Nephron (organoid): Measurements from ENCODE around the gene PIGT.

Source experiments
- H3K27ac Mint-ChIP-seq, 3 experiments: 2 replicates each; pipeline ENCODE4 v1.8.0; 2020; ENCODE audit warnings: mixed read lengths in 3 of 3, mild to moderate bottlenecking in 2 of 3, moderate library complexity in 1 of 3
- H3K27me3 Mint-ChIP-seq: 2 replicates; pipeline ENCODE4 v1.8.0; 2021; ENCODE audit warnings: low read depth, mild to moderate bottlenecking, moderate library complexity, mixed read lengths
- H3K36me3 Mint-ChIP-seq: 2 replicates; pipeline ENCODE4 v1.8.0; 2020; ENCODE audit warnings: low read depth, mixed read lengths
- H3K4me1 Mint-ChIP-seq: 2 replicates; pipeline ENCODE4 v1.8.0; 2020; ENCODE audit warnings: mixed read lengths
- H3K4me3 Mint-ChIP-seq, 3 experiments: 2 replicates each; pipeline ENCODE4 v1.8.0; 2020; ENCODE audit warnings: mild to moderate bottlenecking in 3 of 3, mixed read lengths in 3 of 3, moderate library complexity in 2 of 3
- H3K9me3 Mint-ChIP-seq: 2 replicates; pipeline ENCODE4 v1.8.0; 2020; ENCODE audit warnings: mixed read lengths
- TF ChIP-seq, protein P1 (sequence below), 3 experiments: fragments of 200-600 bp; sonication (generic); IDR thresholded peaks; one replicate each; pipeline ENCODE4 v1.5.0; 2021; ENCODE audit warnings: antibody characterized with exemption in 3 of 3; ENCODE audit not compliant: unreplicated experiment in 3 of 3

The PIGT gene

DNA sequence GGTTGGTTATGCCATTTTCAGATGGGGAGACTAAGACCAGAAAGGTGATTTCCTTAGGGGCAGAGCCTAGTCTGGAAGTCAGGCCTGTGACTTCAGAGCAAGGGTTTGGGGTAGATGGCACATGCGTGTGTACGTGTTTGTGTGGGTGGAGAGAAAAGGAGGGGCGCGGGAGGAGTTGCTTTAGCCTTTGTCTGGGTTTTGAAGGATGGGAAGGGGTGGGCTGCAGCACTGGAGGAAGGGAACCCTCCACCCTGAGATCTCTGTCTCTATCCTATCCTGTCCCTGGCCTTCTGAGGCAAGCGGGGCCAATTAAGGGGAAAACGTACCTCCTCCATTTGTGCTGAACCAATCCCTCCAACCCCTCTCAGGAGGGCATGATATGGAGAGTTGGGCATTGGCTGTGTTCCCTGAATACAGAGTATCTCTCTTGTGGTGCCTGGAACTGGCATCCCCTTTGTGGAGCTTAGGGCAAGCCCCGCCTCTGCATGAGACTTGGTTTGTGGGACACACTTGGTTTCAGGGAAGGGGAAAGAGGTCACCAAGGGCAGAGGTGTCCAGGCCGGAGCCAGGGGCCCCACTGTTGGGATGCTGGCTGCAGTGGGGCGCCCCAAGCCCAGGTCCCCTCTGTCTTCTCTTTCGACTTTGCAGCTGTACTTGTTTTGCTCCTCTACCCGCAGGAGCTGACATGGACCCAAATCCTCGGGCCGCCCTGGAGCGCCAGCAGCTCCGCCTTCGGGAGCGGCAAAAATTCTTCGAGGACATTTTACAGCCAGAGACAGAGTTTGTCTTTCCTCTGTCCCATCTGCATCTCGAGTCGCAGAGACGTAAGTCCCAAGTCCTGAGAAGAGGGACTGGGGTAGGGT lies 7.9 kb upstream of the PIGT start, which contains the start of gene DBNDD2:
TSS of gene DBNDD2 (plus strand) at position 507 of the 863 bp plus-strand sequence. CDS start at position 686, 179 bp downstream.
- Mint-ChIP-seq H3K27me3 (peaks cover 56% of the 10 kb centered on the region), H3K27ac (peak within 1 kb of the TSS in 1 of 3 experiments; percentile 24), H3K4me3 (peak within 1 kb of the TSS; percentile 82 to 85 (median 84)), H3K36me3 (peaks cover 5% of the 10 kb centered on the region), H3K9me3 (no peaks in the 10 kb centered on the region), H3K4me1 (no peaks in the 10 kb centered on the region)
- TF ChIP-seq, protein P1, sequence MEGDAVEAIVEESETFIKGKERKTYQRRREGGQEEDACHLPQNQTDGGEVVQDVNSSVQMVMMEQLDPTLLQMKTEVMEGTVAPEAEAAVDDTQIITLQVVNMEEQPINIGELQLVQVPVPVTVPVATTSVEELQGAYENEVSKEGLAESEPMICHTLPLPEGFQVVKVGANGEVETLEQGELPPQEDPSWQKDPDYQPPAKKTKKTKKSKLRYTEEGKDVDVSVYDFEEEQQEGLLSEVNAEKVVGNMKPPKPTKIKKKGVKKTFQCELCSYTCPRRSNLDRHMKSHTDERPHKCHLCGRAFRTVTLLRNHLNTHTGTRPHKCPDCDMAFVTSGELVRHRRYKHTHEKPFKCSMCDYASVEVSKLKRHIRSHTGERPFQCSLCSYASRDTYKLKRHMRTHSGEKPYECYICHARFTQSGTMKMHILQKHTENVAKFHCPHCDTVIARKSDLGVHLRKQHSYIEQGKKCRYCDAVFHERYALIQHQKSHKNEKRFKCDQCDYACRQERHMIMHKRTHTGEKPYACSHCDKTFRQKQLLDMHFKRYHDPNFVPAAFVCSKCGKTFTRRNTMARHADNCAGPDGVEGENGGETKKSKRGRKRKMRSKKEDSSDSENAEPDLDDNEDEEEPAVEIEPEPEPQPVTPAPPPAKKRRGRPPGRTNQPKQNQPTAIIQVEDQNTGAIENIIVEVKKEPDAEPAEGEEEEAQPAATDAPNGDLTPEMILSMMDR (IDR thresholded peaks at IDR 0.05; ENCODE audit: unreplicated experiment in 3 of 3): no peak

DNA sequence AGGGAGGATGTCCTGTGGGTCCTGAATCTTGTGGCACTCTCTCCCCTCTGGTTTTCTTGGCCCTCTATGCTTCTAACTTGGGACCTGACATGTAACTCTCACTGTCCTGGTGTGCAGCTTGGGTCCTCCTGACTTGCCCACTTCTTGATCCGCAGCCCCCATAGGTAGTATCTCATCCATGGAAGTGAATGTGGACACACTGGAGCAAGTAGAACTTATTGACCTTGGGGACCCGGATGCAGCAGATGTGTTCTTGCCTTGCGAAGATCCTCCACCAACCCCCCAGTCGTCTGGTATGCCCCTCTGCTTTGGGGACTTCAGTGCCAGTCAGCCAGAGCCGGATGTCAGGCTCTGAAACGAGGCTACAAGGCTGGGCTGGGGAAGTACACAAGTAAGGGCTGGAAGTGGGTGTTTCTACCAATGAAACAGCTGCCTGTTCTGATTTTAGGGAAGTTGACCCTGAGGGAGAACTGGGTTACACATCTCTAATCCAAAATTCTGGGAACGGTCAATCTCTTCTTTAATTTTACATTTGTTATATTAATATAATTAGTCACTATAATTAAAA lies 7.2 kb upstream of the PIGT start:
- TF ChIP-seq, protein P1 (IDR thresholded peaks at IDR 0.05; ENCODE audit: unreplicated experiment in 3 of 3): no peak
- H3K4me1 Mint-ChIP-seq: no peaks in the 10 kb centered on the region
- H3K27ac Mint-ChIP-seq: no peak overlapping the region
- peak overlapping the region; percentile 68 to 74 (median 69) for H3K4me3 Mint-ChIP-seq
- H3K9me3 Mint-ChIP-seq: no peaks in the 10 kb centered on the region
- H3K36me3 Mint-ChIP-seq: no peaks in the 10 kb centered on the region
- peaks cover 49% of the 10 kb centered on the region for H3K27me3 Mint-ChIP-seq

DNA sequence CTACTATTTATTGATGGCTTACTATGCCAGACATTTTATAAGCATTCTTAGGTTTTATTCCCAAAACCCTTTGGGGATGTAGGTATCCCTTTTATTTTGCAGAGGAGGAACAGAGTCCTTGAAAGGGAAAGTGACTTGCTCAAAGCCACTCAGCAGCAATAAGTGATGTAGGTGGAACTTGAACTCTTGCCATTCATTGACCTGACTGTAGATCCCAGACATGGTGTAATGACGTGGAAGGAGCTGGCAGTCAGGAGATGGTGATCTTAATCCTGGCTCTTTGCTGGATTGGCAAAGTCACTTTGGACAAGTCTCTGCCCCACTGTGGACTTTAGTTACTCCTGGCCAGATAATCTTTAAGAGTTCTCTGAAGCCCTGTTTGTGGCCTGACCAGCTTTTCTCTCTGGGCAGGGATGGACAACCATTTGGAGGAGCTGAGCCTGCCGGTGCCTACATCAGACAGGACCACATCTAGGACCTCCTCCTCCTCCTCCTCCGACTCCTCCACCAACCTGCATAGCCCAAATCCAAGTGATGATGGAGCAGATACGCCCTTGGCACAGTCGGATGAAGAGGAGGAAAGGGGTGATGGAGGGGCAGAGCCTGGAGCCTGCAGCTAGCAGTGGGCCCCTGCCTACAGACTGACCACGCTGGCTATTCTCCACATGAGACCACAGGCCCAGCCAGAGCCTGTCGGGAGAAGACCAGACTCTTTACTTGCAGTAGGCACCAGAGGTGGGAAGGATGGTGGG lies 6.2 kb upstream of the PIGT start:
- Mint-ChIP-seq H3K27ac (no peak overlapping the region), H3K4me3 (no peak overlapping the region), H3K27me3 (peaks cover 39% of the 10 kb centered on the region), H3K4me1 (no peaks in the 10 kb centered on the region), H3K36me3 (no peaks in the 10 kb centered on the region), H3K9me3 (no peaks in the 10 kb centered on the region)
- TF ChIP-seq, protein P1 (IDR thresholded peaks at IDR 0.05; ENCODE audit: unreplicated experiment in 3 of 3): no peak

DNA sequence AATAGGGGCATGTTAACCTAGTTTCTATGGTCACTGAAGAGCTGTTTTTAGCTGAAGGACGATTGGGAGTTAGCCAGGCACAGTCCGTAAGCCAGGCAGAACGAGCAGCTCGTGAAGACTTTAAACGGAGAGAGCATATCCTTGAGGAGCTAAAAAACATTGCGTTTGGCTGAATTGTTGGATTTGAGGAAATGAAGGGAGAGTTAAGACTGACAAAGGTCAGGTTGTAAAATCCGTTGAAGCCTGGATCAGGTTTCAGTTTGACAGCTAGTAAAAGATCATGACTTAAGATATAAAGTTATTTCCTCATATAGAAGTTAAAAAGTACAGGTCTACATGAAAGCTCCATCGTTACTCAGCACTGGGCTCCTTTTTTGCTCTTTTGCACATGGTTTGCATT lies 5.1 kb upstream of the PIGT start:
- Mint-ChIP-seq H3K27ac (no peak overlapping the region), H3K4me1 (peaks cover 8% of the 10 kb centered on the region), H3K36me3 (no peaks in the 10 kb centered on the region), H3K4me3 (peak overlapping the region in 1 of 3 experiments; percentile 36), H3K27me3 (peaks cover 28% of the 10 kb centered on the region), H3K9me3 (no peaks in the 10 kb centered on the region)
- TF ChIP-seq, protein P1 (IDR thresholded peaks at IDR 0.05; ENCODE audit: unreplicated experiment in 3 of 3): no peak

DNA sequence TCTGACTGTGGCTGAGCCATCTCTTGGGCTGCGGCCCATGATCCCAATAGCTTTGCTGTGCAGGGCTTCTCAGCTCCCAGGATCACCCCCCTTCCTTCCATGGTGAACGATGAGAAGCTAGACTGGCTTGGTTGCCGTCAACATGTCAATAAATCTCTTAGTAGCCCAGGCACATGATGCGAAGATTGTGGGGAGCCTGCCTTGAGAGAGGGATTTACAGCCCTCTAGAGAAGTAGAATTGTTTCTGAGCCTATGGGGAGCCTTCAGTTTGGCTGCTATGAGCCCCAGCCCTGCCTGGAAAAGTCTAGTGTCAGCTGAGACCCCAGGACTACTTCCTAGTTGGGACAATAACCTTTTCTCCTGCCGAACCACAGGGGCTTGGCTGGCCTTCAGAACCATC lies 3.3 kb upstream of the PIGT start:
- Mint-ChIP-seq H3K4me1 (peaks cover 18% of the 10 kb centered on the region), H3K4me3 (peak overlapping the region in 1 of 3 experiments; percentile 26), H3K27ac (no peak overlapping the region), H3K36me3 (no peaks in the 10 kb centered on the region), H3K27me3 (peaks cover 17% of the 10 kb centered on the region), H3K9me3 (no peaks in the 10 kb centered on the region)
- TF ChIP-seq, protein P1 (IDR thresholded peaks at IDR 0.05; ENCODE audit: unreplicated experiment in 3 of 3): no peak
